HG02623 (cell line): ENCODE measurements around the gene SIL1.
"Not testable (repeated sequence)": the region's sequence is repeated elsewhere in the genome, so short reads cannot be mapped to it uniquely, and the experiment has no call there.

Experiments
- ATAC-seq: cut with Tn5 transposase; IDR thresholded peaks from one replicate; pipeline ENCODE4 v1.9.1; 2021; ENCODE audit warnings: moderate library complexity; ENCODE audit not compliant: unreplicated experiment

Gene SIL1

GRCh38 chr5:139177809-139178588, 20.2 kb downstream of the SIL1 start:
- peak; percentile 59 for ATAC-seq

- ATAC-seq, result not testable (repeated sequence)
Observed at GRCh38 chr5:139177281-139177680, 20.9 kb downstream of the SIL1 start.

- not testable (repeated sequence) for ATAC-seq
Observed at GRCh38 chr5:139174382-139174781, 23.8 kb downstream of the SIL1 start.

- no peak for ATAC-seq
Observed at GRCh38 chr5:139171779-139172404, 26.3 kb downstream of the SIL1 start.

- no peak for ATAC-seq
Observed at GRCh38 chr5:139167952-139168720, 30.0 kb downstream of the SIL1 start.

GRCh38 chr5:139167533-139167932, 30.6 kb downstream of the SIL1 start:
- no peak for ATAC-seq

- ATAC-seq, result no peak
Observed at GRCh38 chr5:139167063-139167462, 31.1 kb downstream of the SIL1 start.

- not testable (repeated sequence) for ATAC-seq
Observed at GRCh38 chr5:139164897-139165296, 33.3 kb downstream of the SIL1 start.

- ATAC-seq, result no peak
Observed at GRCh38 chr5:139164020-139164419, 34.1 kb downstream of the SIL1 start.

- no peak for ATAC-seq
Observed at GRCh38 chr5:139162448-139162847, 35.7 kb downstream of the SIL1 start.

GRCh38 chr5:139158791-139159190, 39.4 kb downstream of the SIL1 start:
- no peak for ATAC-seq

GRCh38 chr5:139157556-139157955, 40.6 kb downstream of the SIL1 start:
- no peak for ATAC-seq

- ATAC-seq, result no peak
Observed at GRCh38 chr5:139156814-139157213, 41.4 kb downstream of the SIL1 start.

- ATAC-seq, result no peak
Observed at GRCh38 chr5:139155333-139155732, 42.8 kb downstream of the SIL1 start.

GRCh38 chr5:139151902-139152301, 46.3 kb downstream of the SIL1 start:
- ATAC-seq, result no peak

GRCh38 chr5:139150367-139150999, 47.7 kb downstream of the SIL1 start:
- no peak for ATAC-seq

GRCh38 chr5:139149477-139150199, 48.5 kb downstream of the SIL1 start:
- no peak for ATAC-seq

- ATAC-seq, result no peak
Observed at GRCh38 chr5:139148986-139149385, 49.2 kb downstream of the SIL1 start.

GRCh38 chr5:139148306-139148705, 49.9 kb downstream of the SIL1 start:
- no peak for ATAC-seq

GRCh38 chr5:139147483-139148087, 50.6 kb downstream of the SIL1 start:
- no peak for ATAC-seq
